ENCODE results near the gene SWI5.
"Not testable (repeated sequence)": the region's sequence is repeated elsewhere in the genome, so short reads cannot be mapped to it uniquely, and the experiment has no call there.

Gene SWI5

GRCh38 chr9:128274245-128274644, 1.8 kb upstream of the SWI5 start:
- Histone ChIP-seq H3K4me1 (ENCODE audit: control insufficient read depth, insufficient read depth, low read length) (peaks cover 18% of the 10 kb centered on the region), H3K36me3 (ENCODE audit: control insufficient read depth, insufficient read depth, low read length) (no peaks in the 10 kb centered on the region), H3K9ac (ENCODE audit: low read length) (no peak overlapping the region), H3K4me3 (ENCODE audit: low read length) (peak overlapping the region; percentile 93), H3K27me3 (ENCODE audit: control insufficient read depth, insufficient read depth, low read length) (no peaks in the 10 kb centered on the region), H3K9me3 (ENCODE audit: control insufficient read depth, low read length) (no peaks in the 10 kb centered on the region)

GRCh38 chr9:128275198-128276007, 673 bp upstream of the SWI5 start, which contains the start of gene GOLGA2:
Gene GOLGA2 (minus strand): TSS chr9:128276007. CDS start chr9:128275976, 31 bp downstream.
- peaks cover 19% of the 10 kb centered on the region for H3K4me1 ChIP-seq (ENCODE audit: control insufficient read depth, insufficient read depth, low read length)
- H3K9ac ChIP-seq (ENCODE audit: low read length) = peak within 1 kb of the TSS; percentile 94
- no peaks in the 10 kb centered on the region for H3K9me3 ChIP-seq (ENCODE audit: control insufficient read depth, low read length)
- no peaks in the 10 kb centered on the region for H3K36me3 ChIP-seq (ENCODE audit: control insufficient read depth, insufficient read depth, low read length)
- peak within 1 kb of the TSS; percentile 93 for H3K4me3 ChIP-seq (ENCODE audit: low read length)
- H3K27me3 ChIP-seq (ENCODE audit: control insufficient read depth, insufficient read depth, low read length) = no peaks in the 10 kb centered on the region

GRCh38 chr9:128276574-128277270, 646 bp downstream of the SWI5 start:
- Histone ChIP-seq H3K27me3 (ENCODE audit: control insufficient read depth, insufficient read depth, low read length) (no peaks in the 10 kb centered on the region), H3K4me3 (ENCODE audit: low read length) (peak overlapping the region; percentile 74), H3K9ac (ENCODE audit: low read length) (peak overlapping the region; percentile 92), H3K9me3 (ENCODE audit: control insufficient read depth, low read length) (no peaks in the 10 kb centered on the region), H3K36me3 (ENCODE audit: control insufficient read depth, insufficient read depth, low read length) (no peaks in the 10 kb centered on the region), H3K4me1 (ENCODE audit: control insufficient read depth, insufficient read depth, low read length) (peaks cover 19% of the 10 kb centered on the region)

GRCh38 chr9:128279088-128280073, 3.3 kb downstream of the SWI5 start:
- H3K36me3 ChIP-seq (ENCODE audit: control insufficient read depth, insufficient read depth, low read length); H3K4me3 ChIP-seq (ENCODE audit: low read length); H3K9ac ChIP-seq (ENCODE audit: low read length); H3K27me3 ChIP-seq (ENCODE audit: control insufficient read depth, insufficient read depth, low read length); H3K9me3 ChIP-seq (ENCODE audit: control insufficient read depth, low read length): not testable (repeated sequence)
- peaks cover 12% of the 10 kb centered on the region for H3K4me1 ChIP-seq (ENCODE audit: control insufficient read depth, insufficient read depth, low read length)

GRCh38 chr9:128280084-128280622, 4.1 kb downstream of the SWI5 start:
- Histone ChIP-seq H3K36me3 (ENCODE audit: control insufficient read depth, insufficient read depth, low read length) (no peaks in the 10 kb centered on the region), H3K9ac (ENCODE audit: low read length) (no peak overlapping the region), H3K4me1 (ENCODE audit: control insufficient read depth, insufficient read depth, low read length) (peaks cover 12% of the 10 kb centered on the region), H3K27me3 (ENCODE audit: control insufficient read depth, insufficient read depth, low read length) (no peaks in the 10 kb centered on the region), H3K9me3 (ENCODE audit: control insufficient read depth, low read length) (no peaks in the 10 kb centered on the region), H3K4me3 (ENCODE audit: low read length) (no peak overlapping the region)

GRCh38 chr9:128282500-128282899, 6.4 kb downstream of the SWI5 start:
- Histone ChIP-seq H3K4me1 (ENCODE audit: control insufficient read depth, insufficient read depth, low read length) (peaks cover 3% of the 10 kb centered on the region), H3K36me3 (ENCODE audit: control insufficient read depth, insufficient read depth, low read length) (peaks cover 10% of the 10 kb centered on the region), H3K9ac (ENCODE audit: low read length) (no peak overlapping the region), H3K4me3 (ENCODE audit: low read length) (no peak overlapping the region), H3K9me3 (ENCODE audit: control insufficient read depth, low read length) (no peaks in the 10 kb centered on the region), H3K27me3 (ENCODE audit: control insufficient read depth, insufficient read depth, low read length) (no peaks in the 10 kb centered on the region)

- Histone ChIP-seq H3K4me1 (ENCODE audit: control insufficient read depth, insufficient read depth, low read length) (no peaks in the 10 kb centered on the region), H3K4me3 (ENCODE audit: low read length) (no peak overlapping the region), H3K36me3 (ENCODE audit: control insufficient read depth, insufficient read depth, low read length) (peaks cover 10% of the 10 kb centered on the region), H3K27me3 (ENCODE audit: control insufficient read depth, insufficient read depth, low read length) (no peaks in the 10 kb centered on the region), H3K9me3 (ENCODE audit: control insufficient read depth, low read length) (no peaks in the 10 kb centered on the region), H3K9ac (ENCODE audit: low read length) (no peak overlapping the region)
Measured at GRCh38 chr9:128285033-128285784, 9.1 kb downstream of the SWI5 start.

- H3K9ac ChIP-seq (ENCODE audit: low read length) = no peak overlapping the region
- H3K9me3 ChIP-seq (ENCODE audit: control insufficient read depth, low read length) = no peaks in the 10 kb centered on the region
- H3K36me3 ChIP-seq (ENCODE audit: control insufficient read depth, insufficient read depth, low read length) = peaks cover 10% of the 10 kb centered on the region
- H3K4me1 ChIP-seq (ENCODE audit: control insufficient read depth, insufficient read depth, low read length) = no peaks in the 10 kb centered on the region
- H3K27me3 ChIP-seq (ENCODE audit: control insufficient read depth, insufficient read depth, low read length) = no peaks in the 10 kb centered on the region
- no peak overlapping the region for H3K4me3 ChIP-seq (ENCODE audit: low read length)
Measured at GRCh38 chr9:128286440-128286839, 10.4 kb downstream of the SWI5 start.

- H3K9me3 ChIP-seq (ENCODE audit: control insufficient read depth, low read length) = no peaks in the 10 kb centered on the region
- H3K4me1 ChIP-seq (ENCODE audit: control insufficient read depth, insufficient read depth, low read length) = no peaks in the 10 kb centered on the region
- no peak overlapping the region for H3K4me3 ChIP-seq (ENCODE audit: low read length)
- no peak overlapping the region for H3K9ac ChIP-seq (ENCODE audit: low read length)
- H3K36me3 ChIP-seq (ENCODE audit: control insufficient read depth, insufficient read depth, low read length) = peaks cover 10% of the 10 kb centered on the region
- no peaks in the 10 kb centered on the region for H3K27me3 ChIP-seq (ENCODE audit: control insufficient read depth, insufficient read depth, low read length)
Measured at GRCh38 chr9:128288273-128289004, 12.4 kb downstream of the SWI5 start.

GRCh38 chr9:128292009-128292408, 15.9 kb downstream of the SWI5 start:
- Histone ChIP-seq H3K9ac (ENCODE audit: low read length) (no peak overlapping the region), H3K36me3 (ENCODE audit: control insufficient read depth, insufficient read depth, low read length) (no peaks in the 10 kb centered on the region), H3K4me3 (ENCODE audit: low read length) (no peak overlapping the region), H3K9me3 (ENCODE audit: control insufficient read depth, low read length) (no peaks in the 10 kb centered on the region), H3K27me3 (ENCODE audit: control insufficient read depth, insufficient read depth, low read length) (no peaks in the 10 kb centered on the region), H3K4me1 (ENCODE audit: control insufficient read depth, insufficient read depth, low read length) (peaks cover 18% of the 10 kb centered on the region)

Measured in mucosa of stomach (tissue), 1 donor.